Esophagus mucosa (tissue), 1 donor: ENCODE data around the gene CASP9. TPM values are rescaled to one million over a fixed set of nuclear protein-coding genes. Genes with fewer than 3 reads are reported as not detected.

ENCODE experiments used
- ATAC-seq: fragments of 200-7000 bp; cut with Tn5 transposase; one replicate; pipeline ENCODE4 v1.9.1; 2020
- total RNA-seq: library from RNA; stranded (reverse); gene quantifications from one replicate; pipeline ENCODE4 v1.2.4, GENCODE V29; 2023
- donor health status: DM: yes; HTN: yes; CAD: no.

The CASP9 gene
- total RNA-seq, 1 donor from 2014 or later: 10.1 TPM

DNA sequence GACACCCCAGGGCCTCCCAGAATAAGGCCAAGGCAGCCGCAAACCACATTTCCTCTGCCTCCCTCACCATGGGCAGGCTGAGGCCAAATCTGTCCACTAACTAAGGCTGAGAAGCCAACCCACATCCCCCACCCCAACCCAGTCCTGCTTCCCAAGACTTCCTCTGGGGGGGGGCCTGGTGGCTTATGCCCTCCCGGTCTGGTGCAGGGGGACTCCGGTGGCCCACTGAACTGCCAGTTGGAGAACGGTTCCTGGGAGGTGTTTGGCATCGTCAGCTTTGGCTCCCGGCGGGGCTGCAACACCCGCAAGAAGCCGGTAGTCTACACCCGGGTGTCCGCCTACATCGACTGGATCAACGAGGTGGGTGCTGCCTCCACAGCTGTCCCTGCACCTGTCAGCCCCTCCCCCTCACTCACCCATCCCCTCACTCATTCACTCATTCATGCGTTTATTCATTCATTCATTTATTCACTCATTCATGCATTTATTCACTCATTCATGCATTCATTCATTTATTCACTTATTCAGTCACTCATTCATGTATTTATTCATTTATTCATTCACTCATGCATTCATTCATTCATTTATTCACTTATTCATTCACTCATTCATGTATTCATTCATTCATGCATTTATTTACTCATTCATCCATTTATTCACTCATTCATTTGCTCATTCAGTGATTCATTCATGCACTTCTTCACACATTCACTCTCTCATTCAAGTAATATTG, 78.5 kb downstream of the CASP9 start:
- no peak for ATAC-seq

DNA sequence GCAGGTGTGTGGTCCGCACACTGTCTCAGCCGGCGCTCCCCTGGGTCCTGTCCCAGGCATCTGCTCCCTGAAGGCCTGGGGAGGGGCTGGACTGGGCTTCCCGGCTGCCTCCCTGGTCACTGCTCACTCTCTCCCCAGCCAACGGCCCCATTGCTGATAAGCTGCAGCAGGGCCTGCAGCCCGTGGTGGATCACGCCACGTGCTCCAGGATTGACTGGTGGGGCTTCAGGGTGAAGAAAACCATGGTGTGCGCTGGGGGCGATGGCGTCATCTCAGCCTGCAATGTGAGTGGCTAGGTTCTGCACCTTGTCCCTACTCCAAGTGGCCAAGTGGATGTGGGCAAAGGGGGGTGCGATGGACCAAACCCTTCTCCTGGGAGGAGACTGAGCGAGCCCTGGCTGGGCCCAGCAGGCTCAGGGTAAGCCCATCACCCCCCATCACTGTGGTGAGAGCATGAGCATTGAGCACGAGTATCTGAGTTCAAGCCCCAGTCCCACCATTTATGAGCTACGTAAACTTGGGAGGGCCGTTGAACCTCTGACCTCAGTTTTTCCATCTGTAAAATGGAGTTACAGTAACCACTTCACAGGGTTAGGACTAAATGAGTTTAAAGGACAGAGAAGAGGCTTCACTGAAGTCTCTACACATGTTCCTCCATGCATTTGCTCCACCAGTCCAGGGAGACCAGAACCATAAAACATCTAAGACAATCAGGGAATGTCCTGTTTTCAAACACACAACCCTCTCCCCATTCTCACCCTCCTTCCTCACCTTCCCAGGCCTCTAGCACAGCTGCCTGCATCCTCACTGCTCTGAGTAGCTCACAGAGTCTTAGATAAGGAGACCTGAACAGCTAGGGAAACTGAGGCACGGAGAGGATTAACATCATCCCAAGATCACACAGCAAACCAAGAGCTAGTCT, 79.3 kb downstream of the CASP9 start:
- no peak for ATAC-seq

DNA sequence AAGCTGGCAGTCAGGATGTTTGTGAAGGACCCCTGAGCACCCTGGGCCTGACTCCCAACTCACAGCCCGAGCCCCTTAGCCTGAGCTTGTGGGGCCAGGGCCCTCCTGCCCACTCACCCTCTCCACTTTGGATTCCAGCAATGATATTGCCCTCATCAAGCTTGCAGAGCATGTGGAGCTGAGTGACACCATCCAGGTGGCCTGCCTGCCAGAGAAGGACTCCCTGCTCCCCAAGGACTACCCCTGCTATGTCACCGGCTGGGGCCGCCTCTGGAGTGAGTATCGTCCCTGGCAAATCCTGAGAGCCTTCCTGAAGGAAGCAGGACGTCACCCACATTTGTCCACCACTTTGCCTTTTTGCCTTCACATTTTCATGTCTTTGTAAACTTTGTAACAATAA, 80.7 kb downstream of the CASP9 start:
- no peak for ATAC-seq

DNA sequence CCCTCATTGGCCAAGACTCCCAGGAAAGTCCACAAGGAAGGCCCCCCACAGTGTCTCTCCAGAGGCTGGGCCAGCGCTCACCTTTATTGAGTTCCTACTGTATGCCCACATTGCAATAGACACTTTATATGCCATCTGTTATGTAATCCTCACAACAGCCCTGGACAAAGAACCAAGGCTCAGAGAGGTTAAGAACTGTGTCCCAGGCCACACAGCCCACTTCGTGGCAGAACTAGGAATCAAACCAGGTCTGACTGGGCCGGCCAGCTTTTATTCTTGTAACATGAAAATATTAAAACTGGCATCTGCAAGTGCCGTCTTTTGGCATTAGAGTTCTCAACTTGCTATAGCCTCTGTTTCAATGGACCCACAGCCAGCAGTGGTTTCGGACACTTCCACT, 81.3 kb downstream of the CASP9 start:
- no peak for ATAC-seq

DNA sequence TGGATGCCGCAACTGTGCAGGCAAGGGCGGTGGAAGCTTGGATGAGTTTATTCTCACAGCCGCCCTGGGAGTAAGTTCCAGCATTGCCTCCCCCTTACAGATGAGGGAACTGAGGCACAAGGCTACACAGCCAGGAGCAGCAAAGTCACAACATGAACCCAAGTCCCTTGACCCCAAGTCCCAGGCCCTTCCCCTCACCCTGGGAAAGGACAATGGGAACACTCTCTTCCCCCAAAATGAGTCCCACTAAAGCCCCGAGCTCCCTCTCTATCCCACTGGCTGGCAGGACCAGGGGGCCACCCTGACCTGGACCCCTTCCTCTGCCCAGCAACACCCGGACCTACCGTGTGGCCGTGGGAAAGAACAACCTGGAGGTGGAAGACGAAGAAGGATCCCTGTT, 81.9 kb downstream of the CASP9 start:
- no peak for ATAC-seq

Other genes starting within 250 kb of the CASP9 start
- 38.3 TPM for gene EFHD2, start 114.3 kb downstream of the CASP9 start, total RNA-seq
- not detected for gene CTRC, start 85.8 kb downstream of the CASP9 start, total RNA-seq
- 0.36 TPM for gene CELA2A, start 67.5 kb downstream of the CASP9 start, total RNA-seq
- not detected for gene CELA2B, start 48.1 kb downstream of the CASP9 start, total RNA-seq
- 19.8 TPM for gene DNAJC16, start 2.6 kb upstream of the CASP9 start, total RNA-seq
- 1.4 TPM for gene AGMAT, start 60.8 kb upstream of the CASP9 start, total RNA-seq
- gene DDI2, start 93.2 kb upstream of the CASP9 start, total RNA-seq: 49.9 TPM
- 54.7 TPM for gene PLEKHM2, start 160.1 kb upstream of the CASP9 start, total RNA-seq
- gene SLC25A34, start 212.0 kb upstream of the CASP9 start, total RNA-seq: 0.68 TPM
- gene TMEM82, start 218.3 kb upstream of the CASP9 start, total RNA-seq: not detected
- gene FBLIM1, start 234.6 kb upstream of the CASP9 start, total RNA-seq: 56.5 TPM